ENCODE results near the gene ORC3. TPM values are rescaled to one million over a fixed set of nuclear protein-coding genes. Genes with fewer than 3 reads are reported as not detected.
"Not testable (repeated sequence)": the region's sequence is repeated elsewhere in the genome, so short reads cannot be mapped to it uniquely, and the experiment has no call there.

Gene ORC3
- total RNA-seq, 1 experiment from 2014 or later, result 44.2 TPM

- no peak for DNase-seq (ENCODE audit: low read depth)
Measured at GRCh38 chr6:87600576-87600975, 10.6 kb downstream of the ORC3 start.

GRCh38 chr6:87606199-87606598 is 16.3 kb downstream of the ORC3 start:
- no peak for DNase-seq (ENCODE audit: low read depth)

GRCh38 chr6:87608802-87609201 is 18.9 kb downstream of the ORC3 start:
- DNase-seq (ENCODE audit: low read depth), result no peak

GRCh38 chr6:87613018-87613417 is 23.1 kb downstream of the ORC3 start:
- not testable (repeated sequence) for DNase-seq (ENCODE audit: low read depth)

- no peak for DNase-seq (ENCODE audit: low read depth)
Measured at GRCh38 chr6:87617405-87617804, 27.5 kb downstream of the ORC3 start.

GRCh38 chr6:87618531-87618930 is 28.6 kb downstream of the ORC3 start:
- no peak for DNase-seq (ENCODE audit: low read depth)

- DNase-seq (ENCODE audit: low read depth), result no peak
Measured at GRCh38 chr6:87623248-87623647, 33.3 kb downstream of the ORC3 start.

- DNase-seq (ENCODE audit: low read depth), result no peak
Measured at GRCh38 chr6:87628424-87628823, 38.5 kb downstream of the ORC3 start.

- no peak for DNase-seq (ENCODE audit: low read depth)
Measured at GRCh38 chr6:87628881-87629280, 38.9 kb downstream of the ORC3 start.

GRCh38 chr6:87630746-87631145 is 40.8 kb downstream of the ORC3 start:
- DNase-seq (ENCODE audit: low read depth), result no peak

GRCh38 chr6:87633851-87634250 is 43.9 kb downstream of the ORC3 start:
- DNase-seq (ENCODE audit: low read depth), result no peak

GRCh38 chr6:87636315-87636714 is 46.4 kb downstream of the ORC3 start:
- DNase-seq (ENCODE audit: low read depth), result no peak

GRCh38 chr6:87637106-87637505 is 47.2 kb downstream of the ORC3 start:
- no peak for DNase-seq (ENCODE audit: low read depth)

- no peak for DNase-seq (ENCODE audit: low read depth)
Measured at GRCh38 chr6:87639373-87639772, 49.4 kb downstream of the ORC3 start.

GRCh38 chr6:87641065-87641692 is 51.2 kb downstream of the ORC3 start:
- DNase-seq (ENCODE audit: low read depth), result no peak

- DNase-seq (ENCODE audit: low read depth), result no peak
Measured at GRCh38 chr6:87645080-87645479, 55.1 kb downstream of the ORC3 start.

- DNase-seq (ENCODE audit: low read depth), result no peak
Measured at GRCh38 chr6:87653074-87653962, 63.4 kb downstream of the ORC3 start.

GRCh38 chr6:87654122-87654521 is 64.2 kb downstream of the ORC3 start:
- no peak for DNase-seq (ENCODE audit: low read depth)

GRCh38 chr6:87654875-87655454 is 65.0 kb downstream of the ORC3 start:
- DNase-seq (ENCODE audit: low read depth), result no peak

- DNase-seq (ENCODE audit: low read depth), result no peak
Measured at GRCh38 chr6:87655824-87656223, 65.9 kb downstream of the ORC3 start.

GRCh38 chr6:87656857-87657256 is 66.9 kb downstream of the ORC3 start:
- DNase-seq (ENCODE audit: low read depth), result no peak

- DNase-seq (ENCODE audit: low read depth), result no peak
Measured at GRCh38 chr6:87658516-87658915, 68.6 kb downstream of the ORC3 start.

Data from Daoy (cell line).